ENCODE measurements around the gene SMIM7.
"Not testable (repeated sequence)": the region's sequence is repeated elsewhere in the genome, so short reads cannot be mapped to it uniquely, and the experiment has no call there.

SMIM7 gene

DNA sequence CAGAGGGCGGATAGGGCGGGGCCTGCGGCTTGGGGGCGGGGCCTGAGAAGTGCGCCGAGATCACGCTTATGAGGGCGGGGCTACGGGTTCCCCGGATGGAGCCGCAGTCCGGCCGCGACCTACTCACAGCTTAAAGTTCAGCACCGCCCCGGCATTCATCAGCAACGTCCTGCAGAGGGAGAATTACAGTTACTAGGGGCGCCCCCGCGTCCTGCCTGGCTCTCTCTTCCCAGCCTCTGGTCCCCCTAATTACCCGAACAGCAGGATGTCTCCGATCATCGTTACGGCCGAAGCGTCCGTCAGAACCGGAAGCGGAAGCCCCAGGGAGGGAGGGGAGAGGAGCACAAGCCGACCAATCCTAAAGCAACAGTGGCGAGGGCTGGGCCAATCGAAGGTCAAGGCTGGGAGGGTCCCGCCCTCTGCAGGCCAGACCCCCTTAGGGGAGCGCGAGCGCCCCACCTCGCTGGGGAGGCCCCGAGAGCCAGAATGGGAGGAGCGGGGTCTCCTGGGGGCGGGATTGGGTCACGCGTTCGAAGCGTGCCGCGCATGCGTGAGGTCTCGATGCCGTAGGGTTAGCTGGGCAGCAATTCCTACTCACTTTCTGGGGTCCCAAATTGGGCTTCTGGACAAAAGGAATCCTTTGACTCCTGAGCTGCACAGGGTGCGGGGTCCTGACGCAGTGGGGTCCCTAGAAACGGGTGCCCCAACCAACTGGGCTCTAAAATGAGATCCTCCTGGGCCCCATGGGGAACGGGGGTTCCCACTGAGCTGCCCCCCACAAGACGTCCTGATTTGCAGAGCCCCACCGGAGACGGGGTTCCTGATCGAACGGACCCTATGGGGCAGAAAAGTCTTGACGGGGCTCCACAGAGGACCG, at the start of gene SMIM7:
SMIM7 (minus strand) TSS at position 313 of the 877 bp plus-strand sequence; CDS start at position 279, 34 bp downstream.
- Mint-ChIP-seq H3K27me3 (no peaks in the 10 kb centered on the region), H3K4me3 (peak within 1 kb of the TSS; percentile 98), H3K36me3 (peaks cover 27% of the 10 kb centered on the region), H3K27ac (peak within 1 kb of the TSS; percentile 96), H3K9me3 (no peaks in the 10 kb centered on the region), H3K4me1 (peaks cover 59% of the 10 kb centered on the region)
- ATAC-seq = peak; percentile 98

DNA sequence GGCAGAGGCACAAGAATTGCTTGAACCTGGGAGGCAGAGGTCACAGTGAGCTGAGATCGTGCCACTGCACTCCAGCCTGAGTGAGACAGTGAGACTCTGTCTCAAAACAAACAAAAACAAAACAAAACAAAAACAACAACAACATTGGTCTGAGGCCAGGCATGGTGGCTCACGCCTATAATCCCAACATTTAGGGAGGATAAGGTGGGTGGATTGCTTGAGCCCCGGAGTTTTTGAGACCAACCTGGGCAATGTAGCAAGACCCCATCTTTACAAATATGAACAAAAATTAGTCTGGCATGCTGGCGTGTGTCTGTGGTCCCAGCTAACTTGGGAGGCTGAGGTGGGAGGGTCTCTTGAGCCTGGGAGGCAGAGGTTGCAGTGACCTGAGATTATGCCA, 43.7 kb upstream of the SMIM7 start:
- no peaks in the 10 kb centered on the region for H3K9me3 Mint-ChIP-seq
- H3K4me1 Mint-ChIP-seq = no peaks in the 10 kb centered on the region
- H3K27me3 Mint-ChIP-seq = no peaks in the 10 kb centered on the region
- H3K27ac Mint-ChIP-seq = no peak overlapping the region
- no peaks in the 10 kb centered on the region for H3K36me3 Mint-ChIP-seq
- no peak for ATAC-seq
- no peak overlapping the region for H3K4me3 Mint-ChIP-seq

DNA sequence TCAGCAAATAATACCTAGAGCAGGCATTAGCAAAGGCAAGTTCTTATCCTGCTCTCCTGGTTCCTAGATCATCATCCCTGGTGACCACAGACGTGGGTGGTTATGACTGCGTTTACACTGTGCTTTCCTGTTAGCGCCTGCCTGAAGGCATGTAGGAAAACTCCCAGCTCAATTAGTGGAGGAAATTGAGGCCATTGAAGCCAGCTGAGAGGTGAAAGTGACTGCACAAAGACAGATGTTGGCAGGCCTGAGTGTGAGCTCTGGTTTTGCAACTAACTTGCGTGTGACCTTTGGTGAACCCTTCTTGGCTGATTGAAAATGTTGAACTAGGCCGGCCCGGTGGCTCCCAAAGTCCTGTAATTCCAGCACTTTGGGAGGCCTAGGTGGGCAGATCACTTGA, 42.2 kb upstream of the SMIM7 start:
- H3K27ac Mint-ChIP-seq = no peak overlapping the region
- H3K36me3 Mint-ChIP-seq = no peaks in the 10 kb centered on the region
- no peaks in the 10 kb centered on the region for H3K9me3 Mint-ChIP-seq
- ATAC-seq = no peak
- H3K27me3 Mint-ChIP-seq = no peaks in the 10 kb centered on the region
- no peak overlapping the region for H3K4me3 Mint-ChIP-seq
- no peaks in the 10 kb centered on the region for H3K4me1 Mint-ChIP-seq

DNA sequence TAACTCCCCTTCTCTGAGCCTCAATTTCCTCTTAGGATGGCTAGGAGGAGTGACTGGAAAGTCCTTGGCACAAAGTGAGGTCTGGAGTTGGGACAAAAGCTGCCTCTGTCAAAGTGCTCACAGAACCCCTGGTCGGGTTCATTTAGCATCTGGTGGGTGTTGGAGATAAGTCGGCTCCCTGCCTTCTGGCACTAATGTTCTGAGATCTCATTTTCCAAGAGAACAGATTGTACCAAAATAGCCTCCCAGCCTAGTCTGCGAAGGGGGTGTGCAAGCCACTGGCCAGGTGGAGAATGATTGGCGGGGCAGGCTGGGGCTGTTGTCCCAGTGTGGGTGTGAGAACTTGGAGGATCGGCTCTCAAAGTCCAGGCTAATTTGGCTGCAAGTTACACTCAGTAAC, 39.0 kb upstream of the SMIM7 start:
- Mint-ChIP-seq H3K9me3 (no peaks in the 10 kb centered on the region), H3K36me3 (no peaks in the 10 kb centered on the region), H3K27ac (no peak overlapping the region), H3K27me3 (no peaks in the 10 kb centered on the region), H3K4me3 (no peak overlapping the region), H3K4me1 (no peaks in the 10 kb centered on the region)
- ATAC-seq = no peak

DNA sequence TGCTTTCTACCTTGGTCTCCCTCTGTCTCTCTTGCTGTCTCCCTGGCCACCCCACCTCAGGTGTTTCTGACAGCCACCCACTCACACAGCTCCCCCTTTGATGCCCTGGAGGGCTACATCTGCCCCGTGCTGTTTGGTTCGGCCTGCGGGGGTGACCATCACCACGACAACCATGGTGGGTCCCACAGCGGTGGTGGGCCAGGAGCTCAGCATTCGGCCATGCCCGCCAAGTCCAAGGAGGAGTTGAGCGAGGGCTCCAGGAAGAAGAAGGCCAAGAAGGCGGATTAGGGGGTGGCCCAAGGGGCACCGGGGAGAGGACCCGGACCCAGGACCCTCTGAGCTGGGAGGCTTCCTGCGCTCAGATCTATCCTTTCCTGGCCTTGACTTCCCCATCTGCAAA, 28.1 kb upstream of the SMIM7 start:
- no peak overlapping the region for H3K4me3 Mint-ChIP-seq
- peaks cover 3% of the 10 kb centered on the region for H3K9me3 Mint-ChIP-seq
- no peak for ATAC-seq
- no peak overlapping the region for H3K27ac Mint-ChIP-seq
- H3K36me3 Mint-ChIP-seq = peaks cover 10% of the 10 kb centered on the region
- no peaks in the 10 kb centered on the region for H3K27me3 Mint-ChIP-seq
- no peaks in the 10 kb centered on the region for H3K4me1 Mint-ChIP-seq

DNA sequence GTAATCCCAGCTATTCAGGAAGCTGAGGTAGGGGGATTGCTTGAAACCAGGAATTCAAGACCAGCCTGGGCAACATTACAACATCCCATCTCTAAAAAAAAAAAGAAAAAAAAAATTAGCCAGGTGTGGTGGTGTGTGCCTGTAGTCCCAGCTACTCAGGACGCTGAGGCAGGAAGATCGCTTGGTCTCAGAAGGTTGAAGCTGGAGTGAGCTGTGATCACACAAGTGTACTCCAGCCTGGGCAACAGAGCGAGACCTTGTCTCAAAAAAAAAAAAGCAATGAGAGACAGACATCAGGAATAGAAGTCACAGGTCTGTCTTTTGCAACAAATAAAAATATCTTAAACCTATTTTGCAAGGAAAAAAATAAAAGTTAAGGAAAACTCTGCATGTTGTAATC, 24.3 kb upstream of the SMIM7 start:
- Mint-ChIP-seq H3K27me3 (no peaks in the 10 kb centered on the region), H3K27ac (no peak overlapping the region), H3K9me3 (peaks cover 6% of the 10 kb centered on the region), H3K36me3 (peaks cover 44% of the 10 kb centered on the region), H3K4me1 (no peaks in the 10 kb centered on the region), H3K4me3 (no peak overlapping the region)
- ATAC-seq = no peak

DNA sequence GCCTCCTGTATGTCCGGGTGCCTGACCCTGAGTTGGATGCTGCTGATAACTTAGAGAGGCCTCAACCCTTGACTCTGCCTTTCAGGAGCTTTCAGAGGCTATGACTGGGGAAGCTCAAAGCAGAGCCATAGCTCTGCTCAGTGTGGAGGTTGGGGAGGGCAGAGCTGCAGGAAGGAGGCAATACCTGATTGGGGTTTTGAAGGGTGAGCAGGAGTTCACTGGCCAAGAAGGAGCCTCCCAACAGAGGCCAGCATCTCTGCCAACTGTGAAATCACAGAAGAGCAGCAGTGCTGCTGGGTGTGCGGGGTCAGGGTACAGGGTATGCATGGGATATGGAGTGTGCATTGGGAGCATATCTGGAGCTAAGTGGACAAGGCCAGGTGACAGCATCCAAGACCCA, 22.6 kb upstream of the SMIM7 start:
- Mint-ChIP-seq H3K4me1 (no peaks in the 10 kb centered on the region), H3K9me3 (peaks cover 6% of the 10 kb centered on the region), H3K4me3 (no peak overlapping the region), H3K36me3 (peaks cover 49% of the 10 kb centered on the region), H3K27me3 (no peaks in the 10 kb centered on the region), H3K27ac (no peak overlapping the region)
- ATAC-seq = no peak

DNA sequence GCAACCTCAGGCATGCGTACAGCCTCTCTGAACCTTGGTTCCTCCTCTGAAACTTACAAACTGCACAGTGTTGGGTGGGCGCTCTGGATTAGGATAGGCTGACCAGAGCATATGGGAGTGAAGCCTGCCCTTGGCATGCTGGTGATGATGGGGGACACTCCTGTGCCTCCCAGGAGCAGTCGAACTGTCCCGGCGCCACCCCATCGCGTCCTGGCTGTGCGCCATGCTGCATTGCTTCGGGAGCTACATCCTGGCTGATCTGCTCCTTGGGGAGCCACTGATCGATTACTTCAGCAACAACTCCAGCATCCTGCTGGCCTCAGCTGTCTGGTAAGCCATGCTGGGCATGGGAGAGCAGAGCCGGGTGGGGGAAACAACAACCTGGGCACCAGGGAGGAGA, 19.9 kb upstream of the SMIM7 start:
- H3K27me3 Mint-ChIP-seq = no peaks in the 10 kb centered on the region
- no peaks in the 10 kb centered on the region for H3K4me1 Mint-ChIP-seq
- no peak for ATAC-seq
- peaks cover 39% of the 10 kb centered on the region for H3K36me3 Mint-ChIP-seq
- no peak overlapping the region for H3K27ac Mint-ChIP-seq
- H3K4me3 Mint-ChIP-seq = no peak overlapping the region
- H3K9me3 Mint-ChIP-seq = peaks cover 6% of the 10 kb centered on the region

DNA sequence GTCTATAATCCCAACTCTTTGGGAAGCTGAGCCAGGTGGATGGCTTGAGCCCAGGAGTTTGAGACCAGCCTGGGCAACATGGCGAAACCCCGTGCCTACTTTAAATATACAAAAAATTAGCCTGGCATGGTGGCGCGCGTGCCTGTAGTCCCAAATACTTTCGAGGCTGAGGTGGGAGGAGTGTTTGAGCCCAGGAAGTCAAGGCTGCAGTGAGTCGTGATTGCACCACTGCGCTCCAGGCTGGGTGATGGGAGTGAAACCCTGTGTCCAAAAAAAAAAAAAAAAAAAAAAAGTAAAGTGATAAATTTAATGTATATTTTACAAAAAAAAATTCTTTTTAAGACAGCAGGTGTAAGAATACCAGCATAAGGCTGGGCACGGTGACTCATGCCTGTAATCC, 18.6 kb upstream of the SMIM7 start:
- peaks cover 6% of the 10 kb centered on the region for H3K9me3 Mint-ChIP-seq
- H3K36me3 Mint-ChIP-seq = peaks cover 39% of the 10 kb centered on the region
- no peak for ATAC-seq
- no peaks in the 10 kb centered on the region for H3K4me1 Mint-ChIP-seq
- no peak overlapping the region for H3K4me3 Mint-ChIP-seq
- no peaks in the 10 kb centered on the region for H3K27me3 Mint-ChIP-seq
- no peak overlapping the region for H3K27ac Mint-ChIP-seq

DNA sequence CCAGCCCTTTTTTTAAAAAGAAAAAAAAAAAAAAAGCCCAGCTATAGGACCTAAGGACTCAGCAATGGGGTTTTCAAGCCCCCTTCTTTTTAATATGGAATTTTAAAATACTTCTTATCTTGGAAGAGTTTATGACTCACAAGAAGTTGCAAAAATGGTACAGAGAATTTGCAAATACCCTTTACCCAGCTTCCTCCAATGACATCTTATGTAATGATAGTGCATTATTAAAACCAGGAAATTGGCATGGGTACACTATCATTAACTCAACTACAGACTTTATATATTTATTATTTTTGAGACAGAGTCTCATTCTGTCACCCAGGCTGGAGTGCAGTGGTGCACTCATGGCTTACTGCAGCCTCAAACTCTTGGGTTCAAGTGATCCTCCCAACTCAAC, 17.1 kb upstream of the SMIM7 start:
- Mint-ChIP-seq H3K27ac (no peak overlapping the region), H3K9me3 (peaks cover 6% of the 10 kb centered on the region), H3K4me1 (no peaks in the 10 kb centered on the region), H3K27me3 (no peaks in the 10 kb centered on the region), H3K36me3 (peaks cover 31% of the 10 kb centered on the region), H3K4me3 (no peak overlapping the region)
- no peak for ATAC-seq

DNA sequence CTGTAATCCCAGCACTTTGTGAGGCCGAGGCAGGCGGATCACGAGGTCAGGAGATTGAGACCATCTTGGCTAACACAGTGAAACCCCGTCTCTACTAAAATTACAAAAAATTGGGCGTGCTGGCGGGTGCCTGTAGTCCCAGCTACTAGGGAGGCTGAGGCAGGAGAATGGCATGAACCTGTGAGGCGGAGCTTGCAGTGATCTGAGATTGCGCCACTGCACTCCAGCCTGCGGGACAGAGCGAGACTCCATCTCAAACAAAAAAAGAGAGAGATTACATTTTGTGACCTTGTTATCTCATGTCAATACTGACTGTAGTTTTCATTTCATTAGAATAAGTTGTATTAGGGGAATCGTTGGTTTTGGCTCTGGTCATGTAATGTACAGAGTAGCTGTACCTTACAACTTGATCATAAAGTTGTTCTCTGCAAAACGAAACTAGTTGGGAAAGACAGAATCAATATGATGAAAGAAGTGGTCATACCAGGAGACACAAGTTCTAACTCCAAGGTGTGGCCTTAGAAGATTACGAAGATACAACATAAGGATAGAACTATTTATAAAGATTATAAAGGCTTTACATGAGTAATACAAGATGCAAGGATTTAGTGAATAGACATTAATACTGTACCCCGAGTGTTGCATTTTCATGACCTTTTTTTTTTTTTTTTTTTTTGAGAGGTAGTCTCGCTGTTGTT, 16.3 kb upstream of the SMIM7 start:
- H3K4me3 Mint-ChIP-seq = no peak overlapping the region
- H3K27ac Mint-ChIP-seq = no peak overlapping the region
- no peaks in the 10 kb centered on the region for H3K4me1 Mint-ChIP-seq
- peaks cover 5% of the 10 kb centered on the region for H3K9me3 Mint-ChIP-seq
- H3K27me3 Mint-ChIP-seq = no peaks in the 10 kb centered on the region
- peaks cover 23% of the 10 kb centered on the region for H3K36me3 Mint-ChIP-seq
- no peak for ATAC-seq

DNA sequence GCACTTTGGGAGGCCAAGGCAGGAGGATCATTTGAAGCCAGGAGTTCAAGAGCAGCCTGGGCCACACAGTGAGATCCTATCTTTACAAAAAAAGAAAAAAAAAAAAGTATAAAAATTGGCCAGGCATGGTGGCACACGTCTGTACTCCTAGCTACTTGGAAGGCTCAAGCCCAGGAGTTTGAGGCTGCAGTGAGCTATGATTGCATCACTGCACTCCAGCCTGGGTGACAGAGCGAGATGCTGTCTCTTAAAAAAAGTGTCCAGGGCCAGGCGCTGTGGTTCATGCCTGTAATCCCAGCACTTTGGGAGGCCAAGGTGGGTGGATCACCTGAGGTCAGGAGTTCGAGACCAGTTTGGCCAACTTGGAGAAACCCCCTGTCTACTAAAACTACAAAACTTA, 13.9 kb upstream of the SMIM7 start:
- not testable (repeated sequence) for H3K27me3 Mint-ChIP-seq, H3K4me1 Mint-ChIP-seq, ATAC-seq, H3K4me3 Mint-ChIP-seq, H3K9me3 Mint-ChIP-seq, H3K36me3 Mint-ChIP-seq, H3K27ac Mint-ChIP-seq

DNA sequence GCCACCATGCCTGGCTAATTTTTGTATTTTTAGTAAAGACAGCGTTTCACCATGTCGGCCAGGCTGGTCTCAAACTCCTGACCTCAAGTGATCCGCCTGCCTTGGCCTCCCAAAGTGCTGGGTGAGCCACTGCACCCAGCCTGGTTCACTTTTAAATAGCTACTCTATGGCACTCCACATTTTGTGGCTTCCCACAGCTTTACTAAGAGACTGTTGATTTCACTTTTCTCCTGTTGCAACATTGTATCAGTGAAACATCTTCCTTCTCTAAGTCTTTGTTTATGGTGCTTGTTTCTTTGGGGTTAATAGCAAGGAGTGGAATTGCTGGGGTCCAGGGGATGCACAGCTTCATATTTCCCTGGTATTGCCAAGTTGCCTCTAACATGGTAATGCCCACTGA, 13.3 kb upstream of the SMIM7 start:
- H3K4me1 Mint-ChIP-seq = no peaks in the 10 kb centered on the region
- peaks cover 5% of the 10 kb centered on the region for H3K36me3 Mint-ChIP-seq
- no peak for ATAC-seq
- no peaks in the 10 kb centered on the region for H3K9me3 Mint-ChIP-seq
- H3K27me3 Mint-ChIP-seq = no peaks in the 10 kb centered on the region
- H3K27ac Mint-ChIP-seq = no peak overlapping the region
- H3K4me3 Mint-ChIP-seq = no peak overlapping the region

DNA sequence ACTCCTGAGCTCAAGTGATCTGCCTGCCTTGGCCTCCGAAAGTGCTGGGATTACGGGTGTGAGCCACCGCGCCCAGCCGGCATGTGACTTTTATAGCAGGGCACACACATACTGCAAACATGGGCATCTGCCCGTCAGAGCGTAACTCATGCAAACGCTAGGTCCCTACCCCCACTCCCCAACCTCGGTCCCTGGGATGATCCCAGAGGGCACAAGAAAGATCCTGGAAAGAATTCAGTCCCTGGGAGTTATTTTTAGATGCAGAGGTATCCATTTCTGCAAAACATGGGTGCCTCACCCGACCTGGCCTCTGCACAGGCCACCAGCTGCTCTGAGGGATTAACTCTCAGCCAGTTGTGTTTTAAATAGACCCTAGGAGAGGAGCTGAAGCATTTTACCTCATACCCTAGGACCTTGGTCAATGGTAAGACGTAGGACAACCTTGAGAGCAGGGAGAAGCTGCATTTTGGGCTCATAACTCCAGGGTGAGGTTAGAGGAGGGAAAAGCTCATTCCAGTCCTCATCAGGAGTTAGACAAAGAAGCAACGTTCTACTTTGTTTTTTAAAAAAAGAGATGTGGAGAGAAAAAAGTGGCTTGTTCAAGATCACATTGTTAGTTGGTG, 11.8 kb upstream of the SMIM7 start:
- no peaks in the 10 kb centered on the region for H3K4me1 Mint-ChIP-seq
- H3K27me3 Mint-ChIP-seq = no peaks in the 10 kb centered on the region
- ATAC-seq = no peak
- no peak overlapping the region for H3K4me3 Mint-ChIP-seq
- H3K9me3 Mint-ChIP-seq = no peaks in the 10 kb centered on the region
- no peak overlapping the region for H3K27ac Mint-ChIP-seq
- H3K36me3 Mint-ChIP-seq = no peaks in the 10 kb centered on the region

DNA sequence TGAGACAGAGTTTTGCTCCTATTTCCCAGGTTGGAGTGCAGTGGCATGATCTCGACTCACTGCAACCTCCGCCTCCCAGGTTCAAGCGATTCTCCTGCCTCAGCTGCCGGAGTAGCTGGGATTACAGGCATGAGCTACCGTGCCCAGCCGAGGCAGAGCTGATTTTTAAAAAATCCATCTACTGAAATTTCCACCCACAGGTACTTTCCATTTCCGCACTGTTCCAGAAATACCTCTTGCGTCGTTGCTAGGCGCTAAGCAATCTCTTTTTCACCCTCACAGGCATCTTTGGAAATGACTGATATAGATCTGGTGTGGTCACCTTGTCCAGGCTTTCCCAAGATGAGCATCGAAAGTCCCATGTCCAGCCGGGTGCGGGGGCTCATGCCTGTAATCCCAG, 10.3 kb upstream of the SMIM7 start:
- Mint-ChIP-seq H3K4me3 (no peak overlapping the region), H3K36me3 (no peaks in the 10 kb centered on the region), H3K4me1 (no peaks in the 10 kb centered on the region), H3K27ac (no peak overlapping the region), H3K9me3 (no peaks in the 10 kb centered on the region), H3K27me3 (no peaks in the 10 kb centered on the region)
- no peak for ATAC-seq

DNA sequence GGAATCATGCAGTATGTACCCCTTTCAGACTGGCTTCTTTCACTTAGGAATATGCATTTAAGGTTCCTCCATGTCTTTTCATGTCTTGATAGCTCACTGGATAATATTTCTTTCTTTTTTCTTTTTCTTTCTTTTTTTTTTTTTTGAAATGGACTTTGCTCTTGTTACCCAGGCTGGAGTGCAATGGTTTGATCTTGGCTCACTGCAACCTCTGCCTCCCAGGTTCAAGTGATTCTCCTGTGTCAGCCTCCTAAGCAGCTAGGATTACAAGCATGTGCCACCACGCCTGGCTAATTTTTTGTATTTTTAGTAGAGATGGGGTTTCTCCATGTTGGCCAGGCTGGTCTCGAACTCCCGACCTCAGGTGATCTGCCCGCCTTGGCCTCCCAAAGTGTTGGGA, 8.8 kb upstream of the SMIM7 start:
- not testable (repeated sequence) for ATAC-seq, H3K36me3 Mint-ChIP-seq

More for the DNA sequence above, 8.8 kb upstream of the SMIM7 start:
- not testable (repeated sequence) for H3K27ac Mint-ChIP-seq, H3K4me1 Mint-ChIP-seq, H3K9me3 Mint-ChIP-seq, H3K4me3 Mint-ChIP-seq, H3K27me3 Mint-ChIP-seq
